Cardiac muscle cell (in vitro differentiated cells and primary cell): ENCODE measurements around the gene TNFAIP1. TPM values are rescaled to one million over a fixed set of nuclear protein-coding genes. Genes with fewer than 3 reads are reported as not detected.

ENCODE experiments used
- DNase-seq, 2 donors: peaks; one replicate each; pipeline versions ENCODE4 v3.0.0 to v3.0.0-alpha.2; 2010 to 2017; ENCODE audit warnings: low read depth in 1 of 2, low spot score in 1 of 2
- H3K27ac ChIP-seq: fragments of 200-600 bp; sonication (generic); 2 replicates; pipeline ENCODE4 v1.5.1; 2016
- H3K27me3 ChIP-seq: fragments of 200-600 bp; sonication (generic); 2 replicates; pipeline ENCODE4 v1.6.0; 2016; ENCODE audit warnings: control low read depth
- H3K36me3 ChIP-seq: fragments of 200-600 bp; sonication (generic); 2 replicates; pipeline ENCODE4 v1.5.1; 2016; ENCODE audit warnings: control low read depth
- H3K4me1 ChIP-seq: fragments of 200-600 bp; sonication (generic); 2 replicates; pipeline ENCODE4 v1.8.1; 2017; ENCODE audit warnings: low read depth, mild to moderate bottlenecking, mixed run types
- H3K4me3 ChIP-seq: fragments of 200-600 bp; sonication (generic); 2 replicates; pipeline ENCODE4 v1.5.1; 2016; ENCODE audit warnings: mild to moderate bottlenecking
- H3K9me3 ChIP-seq: fragments of 200-600 bp; sonication (generic); 2 replicates; pipeline ENCODE4 v1.5.1; 2017; ENCODE audit warnings: low read depth, mild to moderate bottlenecking, control low read depth
- polyA plus RNA-seq: library from polyadenylated mRNA; unstranded; fragments of >200 nt; fragmentation: Nextera tagmentation; extraction: Ambion mirVana; gene quantifications from 2 replicates; pipeline ENCODE4 v1.2.1, GENCODE V29; 2016
- total RNA-seq: library from RNA; depleted of rRNA; stranded (reverse); fragments of >200 nt; gene quantifications from 2 replicates; pipeline ENCODE4 v1.2.3, GENCODE V29; 2016
- TF ChIP-seq, protein P1 (sequence below): IDR thresholded peaks from 2 replicates; pipeline ENCODE4 v1.5.1; 2012; ENCODE audit warnings: low read depth, mild to moderate bottlenecking, low read length

The TNFAIP1 gene
- total and polyA plus RNA-seq, 2 experiments from 2014 or later, result 35.7 to 56.5 TPM

DNA sequence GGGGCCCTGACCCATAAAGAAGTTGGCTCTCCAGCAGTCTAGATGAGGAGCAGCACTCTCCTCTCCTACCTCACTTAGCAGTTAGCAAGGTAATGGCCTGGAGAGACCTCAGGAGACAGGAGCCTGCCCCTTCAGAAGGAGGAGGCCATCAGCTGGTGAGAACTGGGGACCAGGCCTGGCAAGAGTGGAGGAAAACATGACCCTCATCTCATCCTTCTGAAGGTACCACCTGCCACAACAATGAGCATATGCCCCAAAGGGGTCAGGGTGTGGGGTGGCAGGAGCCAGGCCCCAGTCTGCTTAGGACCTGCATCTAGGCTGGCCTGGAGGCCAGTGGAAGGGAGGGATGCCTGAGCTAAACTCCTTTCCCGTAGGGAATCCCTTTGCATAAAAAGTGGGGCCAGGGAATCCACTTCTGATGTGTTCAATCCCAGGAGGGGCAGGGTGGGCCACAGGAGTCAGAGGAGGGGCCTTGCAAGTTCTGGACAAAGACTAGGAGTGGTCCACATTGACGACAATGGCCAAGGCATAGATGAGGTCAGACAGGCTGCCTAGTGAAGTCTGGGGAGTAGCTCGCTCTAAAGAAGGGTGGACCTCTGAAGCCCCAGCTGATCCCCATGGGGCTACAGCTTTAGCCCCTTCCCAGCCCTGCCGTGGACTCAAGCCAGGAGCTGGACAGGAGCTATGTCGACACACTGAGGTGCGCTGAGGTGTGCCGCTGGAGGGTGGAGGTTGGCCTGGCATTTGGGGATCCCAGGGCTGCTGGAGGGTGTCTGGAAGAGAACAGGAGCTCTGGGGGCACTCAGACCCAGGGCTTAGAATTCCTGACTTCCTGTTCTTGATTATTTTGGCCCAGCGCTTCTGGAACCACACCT, 28.5 kb downstream of the TNFAIP1 start:
- Histone ChIP-seq H3K36me3 (peaks cover 32% of the 10 kb centered on the region), H3K4me1 (no peaks in the 10 kb centered on the region), H3K9me3 (no peaks in the 10 kb centered on the region), H3K27ac (no peak overlapping the region), H3K27me3 (no peaks in the 10 kb centered on the region), H3K4me3 (no peak overlapping the region)
- TF ChIP-seq, protein P1, sequence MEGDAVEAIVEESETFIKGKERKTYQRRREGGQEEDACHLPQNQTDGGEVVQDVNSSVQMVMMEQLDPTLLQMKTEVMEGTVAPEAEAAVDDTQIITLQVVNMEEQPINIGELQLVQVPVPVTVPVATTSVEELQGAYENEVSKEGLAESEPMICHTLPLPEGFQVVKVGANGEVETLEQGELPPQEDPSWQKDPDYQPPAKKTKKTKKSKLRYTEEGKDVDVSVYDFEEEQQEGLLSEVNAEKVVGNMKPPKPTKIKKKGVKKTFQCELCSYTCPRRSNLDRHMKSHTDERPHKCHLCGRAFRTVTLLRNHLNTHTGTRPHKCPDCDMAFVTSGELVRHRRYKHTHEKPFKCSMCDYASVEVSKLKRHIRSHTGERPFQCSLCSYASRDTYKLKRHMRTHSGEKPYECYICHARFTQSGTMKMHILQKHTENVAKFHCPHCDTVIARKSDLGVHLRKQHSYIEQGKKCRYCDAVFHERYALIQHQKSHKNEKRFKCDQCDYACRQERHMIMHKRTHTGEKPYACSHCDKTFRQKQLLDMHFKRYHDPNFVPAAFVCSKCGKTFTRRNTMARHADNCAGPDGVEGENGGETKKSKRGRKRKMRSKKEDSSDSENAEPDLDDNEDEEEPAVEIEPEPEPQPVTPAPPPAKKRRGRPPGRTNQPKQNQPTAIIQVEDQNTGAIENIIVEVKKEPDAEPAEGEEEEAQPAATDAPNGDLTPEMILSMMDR, result no peak
- DNase-seq, result no peak

DNA sequence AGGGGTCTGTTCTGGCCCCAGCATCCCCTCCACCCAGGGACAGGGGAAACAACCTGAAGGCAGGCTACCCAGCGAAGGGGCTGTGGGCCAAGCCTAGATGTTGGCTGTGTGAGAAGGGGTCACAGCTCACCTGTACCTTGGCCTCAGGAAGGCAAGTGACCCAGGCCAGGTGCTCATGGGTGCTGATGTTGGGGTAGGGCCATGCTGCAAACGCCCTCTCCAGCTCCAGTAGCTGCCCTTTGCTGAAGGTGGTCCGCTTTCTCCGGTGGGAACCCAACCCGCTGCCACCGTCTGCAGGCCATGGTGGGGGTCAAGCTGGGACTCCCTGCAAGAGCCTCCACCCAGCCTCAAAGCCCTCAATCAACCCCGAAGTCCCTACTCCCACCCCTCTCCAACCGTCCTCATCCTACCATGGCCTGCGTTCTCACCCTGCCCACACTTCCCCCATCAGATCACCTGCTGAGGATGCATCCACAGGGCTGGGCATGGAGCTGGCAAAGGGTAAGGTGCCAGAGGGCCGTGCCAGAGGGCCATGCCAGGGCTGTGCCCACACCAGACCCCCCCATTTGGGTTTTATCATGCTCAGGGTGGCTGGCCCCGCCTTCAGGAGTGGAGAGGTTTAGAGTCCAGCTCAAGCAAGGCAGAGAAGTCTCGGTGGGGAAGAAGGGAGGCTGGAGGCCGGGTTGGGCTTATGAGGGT, 29.3 kb downstream of the TNFAIP1 start, which contains the start of gene SEBOX:
TSS of gene SEBOX (minus strand) at position 535 of the 699 bp plus-strand sequence. CDS start at position 487, 48 bp downstream.
- H3K4me1 ChIP-seq, result no peaks in the 10 kb centered on the region
- TF ChIP-seq, protein P1, result no peak
- no peaks in the 10 kb centered on the region for H3K27me3 ChIP-seq
- H3K9me3 ChIP-seq, result no peaks in the 10 kb centered on the region
- H3K27ac ChIP-seq, result no peak within 1 kb of the TSS
- H3K36me3 ChIP-seq, result peaks cover 28% of the 10 kb centered on the region
- DNase-seq, result no peak
- H3K4me3 ChIP-seq, result no peak within 1 kb of the TSS

DNA sequence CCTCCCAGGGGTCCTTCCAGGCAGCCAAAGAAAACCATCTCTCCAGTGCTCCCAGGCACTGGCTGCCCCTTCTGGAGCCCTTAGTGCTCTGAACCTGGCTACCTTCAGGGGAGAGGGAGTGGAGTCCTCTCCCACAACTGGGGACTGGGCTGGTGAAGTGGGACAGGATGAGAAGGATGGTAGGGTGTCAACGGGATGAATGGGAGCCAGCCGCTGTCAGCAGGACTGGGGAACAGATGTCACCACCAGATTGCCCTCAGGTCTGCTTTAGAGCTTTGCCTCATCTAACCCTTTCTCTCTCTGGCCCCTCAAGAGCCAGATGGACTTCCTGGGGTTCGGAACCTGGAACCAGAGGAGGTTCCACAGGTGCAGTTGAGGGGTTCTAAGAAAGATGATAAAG, 29.9 kb downstream of the TNFAIP1 start:
- no peak for DNase-seq
- Histone ChIP-seq H3K4me1 (peaks cover 6% of the 10 kb centered on the region), H3K27me3 (no peaks in the 10 kb centered on the region), H3K36me3 (peaks cover 21% of the 10 kb centered on the region), H3K27ac (no peak overlapping the region), H3K9me3 (no peaks in the 10 kb centered on the region), H3K4me3 (no peak overlapping the region)
- TF ChIP-seq, protein P1, result no peak

DNA sequence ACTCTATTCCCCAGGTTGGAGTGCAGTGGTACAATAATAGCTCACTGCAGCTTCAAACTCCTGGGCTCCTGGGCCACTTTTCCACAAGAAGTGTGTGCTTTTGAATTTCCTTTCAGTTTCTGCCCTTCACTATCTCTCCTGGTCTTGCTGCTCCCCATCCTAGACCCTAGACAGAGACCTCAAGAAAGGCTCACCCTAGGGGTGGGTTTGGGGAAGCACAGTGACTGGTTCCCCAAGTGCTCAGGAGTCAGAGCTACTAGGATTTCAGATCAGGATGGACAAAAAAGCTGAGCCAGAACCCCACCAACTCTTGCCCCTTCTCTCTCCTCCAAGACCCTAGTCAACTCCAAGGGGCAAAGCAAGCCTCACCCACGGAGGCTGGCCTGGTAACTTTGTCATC, 31.0 kb downstream of the TNFAIP1 start:
- TF ChIP-seq, protein P1, result no peak
- no peaks in the 10 kb centered on the region for H3K27me3 ChIP-seq
- H3K36me3 ChIP-seq, result peaks cover 10% of the 10 kb centered on the region
- H3K9me3 ChIP-seq, result no peaks in the 10 kb centered on the region
- DNase-seq, result no peak
- H3K27ac ChIP-seq, result no peak overlapping the region
- no peak overlapping the region for H3K4me3 ChIP-seq
- H3K4me1 ChIP-seq, result peaks cover 12% of the 10 kb centered on the region

DNA sequence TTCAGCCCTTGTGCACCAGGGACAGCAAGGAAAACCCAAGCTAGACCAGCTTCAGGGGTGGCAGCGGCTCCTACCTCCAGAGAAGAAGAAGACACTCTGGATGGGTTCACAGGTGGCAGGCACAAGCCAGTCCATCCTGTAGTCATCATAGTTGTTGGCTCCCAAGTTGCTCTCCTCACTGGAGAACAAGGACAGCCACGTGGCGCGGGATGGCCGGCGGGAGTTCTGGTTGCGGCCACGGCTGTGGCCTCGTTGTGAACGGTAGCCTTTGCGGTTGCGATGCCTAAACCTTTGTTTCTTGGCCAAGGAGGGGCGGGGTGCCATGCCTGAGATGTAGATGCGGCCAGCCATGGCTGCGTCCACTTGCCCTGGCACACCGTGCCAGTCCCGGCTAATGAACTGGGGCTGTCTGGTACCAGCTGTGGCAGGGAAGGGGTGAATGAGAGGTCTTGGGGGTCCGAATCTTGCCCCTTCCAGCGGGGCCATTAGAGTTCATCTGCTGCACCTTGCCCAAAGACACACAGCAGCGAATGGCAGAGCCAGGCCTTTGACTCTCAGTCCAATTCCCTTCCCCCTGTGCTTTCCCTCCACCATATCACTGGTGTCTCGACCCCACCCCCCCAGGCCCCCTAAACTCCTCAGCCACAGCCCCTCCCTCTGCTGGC, 32.2 kb downstream of the TNFAIP1 start:
- peaks cover 7% of the 10 kb centered on the region for H3K27me3 ChIP-seq

More for the DNA sequence above, 32.2 kb downstream of the TNFAIP1 start:
- TF ChIP-seq, protein P1, result no peak
- peaks cover 4% of the 10 kb centered on the region for H3K36me3 ChIP-seq
- DNase-seq, result no peak
- H3K27ac ChIP-seq, result no peak overlapping the region
- peaks cover 12% of the 10 kb centered on the region for H3K4me1 ChIP-seq
- no peaks in the 10 kb centered on the region for H3K9me3 ChIP-seq
- no peak overlapping the region for H3K4me3 ChIP-seq
